Measurements from ENCODE around the gene RHOT2. TPM values are rescaled to one million over a fixed set of nuclear protein-coding genes. Genes with fewer than 3 reads are reported as not detected.

RHOT2 gene
- total RNA-seq, 1 experiment from 2014 or later: 184 TPM

DNA sequence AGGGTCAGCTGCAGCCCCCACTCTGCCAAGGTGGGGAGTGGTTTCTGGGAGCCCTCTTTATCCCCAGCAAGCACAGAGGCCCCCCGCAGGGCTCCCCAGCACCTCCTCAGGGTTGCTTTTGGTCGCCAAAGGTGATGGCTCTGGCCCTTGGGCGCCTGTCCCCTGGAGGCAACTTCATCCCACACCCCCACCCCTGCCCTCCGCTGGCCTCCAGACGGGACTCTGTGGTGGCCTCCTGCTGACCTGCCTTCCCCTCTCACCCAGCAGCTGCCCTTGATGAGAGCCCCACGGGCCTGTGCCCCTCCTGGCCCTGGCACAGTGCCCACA lies 7.8 kb upstream of the RHOT2 start:
- H3K4me3 ChIP-seq (ENCODE audit: low read depth, low read length, poor library complexity, severe bottlenecking): no peak overlapping the region
- H3K27me3 ChIP-seq (replicated peaks; ENCODE audit: insufficient read depth, low read depth, low read length, poor library complexity): no peaks in the 10 kb centered on the region
- intact Hi-C loops (cut with micrococcal nuclease; ENCODE audit: unreplicated experiment): no loop called here
- H3K27ac ChIP-seq (ENCODE audit: low read depth, low read length, poor library complexity, severe bottlenecking): no peak overlapping the region
- no peaks in the 10 kb centered on the region for H3K9me3 ChIP-seq (ENCODE audit: low read depth, low read length, poor library complexity, severe bottlenecking)
- CTCF ChIA-PET: interaction anchor here (0.5 kb wide), 1 partner anchor 53 kb away, joined by 6 read pairs; no protein-coding TSS in a partner anchor
- H3K4me1 ChIP-seq (ENCODE audit: insufficient read depth, low read length, poor library complexity, severe bottlenecking): peaks cover 6% of the 10 kb centered on the region
- POLR2A ChIA-PET (ENCODE audit: low non-redundant PET): no interaction called here
- no peak for TF ChIP-seq CTCF (conservative IDR thresholded peaks at IDR 0.05; ENCODE audit: low read depth, low read length)
- TF ChIP-seq EZH2 (IDR thresholded peaks at IDR 0.05; ENCODE audit: borderline replicate concordance, low read depth, low read length, poor library complexity, severe bottlenecking): no peak
- H3K36me3 ChIP-seq (ENCODE audit: insufficient read depth, low read length, poor library complexity, severe bottlenecking): peaks cover 4% of the 10 kb centered on the region
- no TSS peak for BruUV-seq (replicated peaks)
- DNase-seq (ENCODE audit: low spot score): no peak

DNA sequence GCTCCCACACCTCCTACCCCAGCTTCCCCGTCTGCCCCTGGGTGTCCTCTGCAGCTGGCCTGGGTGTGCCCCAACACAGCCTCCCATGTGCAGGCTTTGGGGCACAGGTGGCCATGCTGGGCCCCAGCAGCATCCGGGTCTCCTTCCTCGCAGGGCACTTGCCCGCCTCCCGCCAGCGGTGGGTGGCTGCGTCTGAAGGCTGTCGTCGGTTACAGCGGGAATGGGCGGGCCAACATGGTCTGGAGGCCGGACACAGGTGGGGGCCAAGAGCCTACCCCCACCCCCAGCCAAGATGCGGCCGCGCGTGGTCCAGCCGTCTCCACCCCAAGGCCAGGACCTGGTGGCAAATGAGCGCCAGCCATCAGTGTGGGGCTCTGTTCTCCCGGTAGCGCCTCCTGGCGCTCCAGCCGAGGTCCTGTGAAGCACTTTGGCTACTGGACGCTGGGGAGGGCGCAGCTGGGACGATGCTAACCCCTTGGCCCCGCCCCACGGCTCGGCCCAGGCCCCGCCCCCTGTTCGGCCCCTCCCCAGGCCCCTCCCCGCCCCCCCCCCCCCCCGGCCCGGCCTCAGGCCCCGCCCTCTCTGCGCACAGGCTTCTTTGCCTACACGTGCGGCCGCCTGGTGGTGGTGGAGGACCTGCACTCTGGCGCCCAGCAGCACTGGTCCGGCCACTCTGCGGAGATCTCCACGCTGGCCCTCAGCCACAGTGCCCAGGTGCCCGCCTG lies 7.3 kb upstream of the RHOT2 start:
- Histone ChIP-seq H3K9me3 (ENCODE audit: low read depth, low read length, poor library complexity, severe bottlenecking) (no peaks in the 10 kb centered on the region), H3K27me3 (replicated peaks; ENCODE audit: insufficient read depth, low read depth, low read length, poor library complexity) (no peaks in the 10 kb centered on the region), H3K4me1 (ENCODE audit: insufficient read depth, low read length, poor library complexity, severe bottlenecking) (peaks cover 6% of the 10 kb centered on the region), H3K27ac (ENCODE audit: low read depth, low read length, poor library complexity, severe bottlenecking) (peak overlapping the region; percentile 42), H3K36me3 (ENCODE audit: insufficient read depth, low read length, poor library complexity, severe bottlenecking) (peaks cover 4% of the 10 kb centered on the region), H3K4me3 (ENCODE audit: low read depth, low read length, poor library complexity, severe bottlenecking) (no peak overlapping the region)
- ChIA-PET POLR2A (ENCODE audit: low non-redundant PET) (no interaction called here), CTCF (interaction anchor here (0.5 kb wide), 1 partner anchor 54 kb away, joined by 6 read pairs; no protein-coding TSS in a partner anchor)
- no TSS peak for BruUV-seq (replicated peaks)
- TF ChIP-seq EZH2 (IDR thresholded peaks at IDR 0.05; ENCODE audit: borderline replicate concordance, low read depth, low read length, poor library complexity, severe bottlenecking): no peak
- TF ChIP-seq CTCF (conservative IDR thresholded peaks at IDR 0.05; ENCODE audit: low read depth, low read length): peak; percentile 41; the same call in 1 of the 2 replicates
- peak; percentile 78 for DNase-seq (ENCODE audit: low spot score)
- intact Hi-C loops (cut with micrococcal nuclease; ENCODE audit: unreplicated experiment): no loop called here

DNA sequence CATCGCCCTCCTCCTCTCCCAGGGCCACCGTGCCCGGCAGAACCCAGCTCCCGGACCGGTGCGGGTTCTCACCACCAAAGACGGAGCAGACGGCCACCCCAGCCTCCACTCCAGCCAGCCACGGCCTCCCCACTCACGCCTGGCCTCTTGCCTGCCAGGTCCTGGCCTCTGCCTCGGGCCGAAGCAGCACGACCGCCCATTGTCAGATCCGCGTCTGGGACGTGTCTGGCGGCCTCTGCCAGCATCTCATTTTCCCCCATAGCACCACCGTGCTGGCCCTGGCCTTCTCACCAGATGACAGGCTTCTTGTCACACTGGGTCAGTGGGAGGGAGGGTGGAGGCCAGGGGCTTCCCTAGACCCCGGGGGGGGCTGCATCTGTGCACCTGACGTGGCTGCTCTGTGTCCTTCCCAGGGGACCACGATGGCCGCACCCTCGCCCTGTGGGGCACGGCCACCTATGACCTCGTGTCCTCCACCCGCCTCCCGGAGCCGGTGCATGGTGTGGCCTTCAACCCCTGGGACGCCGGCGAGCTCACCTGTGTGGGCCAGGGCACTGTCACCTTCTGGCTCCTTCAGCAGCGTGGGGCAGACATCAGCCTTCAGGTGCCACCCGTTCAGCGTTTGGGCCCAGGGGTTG lies 6.6 kb upstream of the RHOT2 start:
- TF ChIP-seq CTCF (conservative IDR thresholded peaks at IDR 0.05; ENCODE audit: low read depth, low read length): 0 out of 2 replicates have a peak, but pooled peaks have one; percentile 9
- TF ChIP-seq EZH2 (IDR thresholded peaks at IDR 0.05; ENCODE audit: borderline replicate concordance, low read depth, low read length, poor library complexity, severe bottlenecking): no peak
- ChIA-PET POLR2A (ENCODE audit: low non-redundant PET) (interaction anchor here (0.7 kb wide), 1 partner anchor 681 kb away, joined by 3 read pairs; no protein-coding TSS in a partner anchor), CTCF (no interaction called here)
- Histone ChIP-seq H3K9me3 (ENCODE audit: low read depth, low read length, poor library complexity, severe bottlenecking) (no peaks in the 10 kb centered on the region), H3K27me3 (replicated peaks; ENCODE audit: insufficient read depth, low read depth, low read length, poor library complexity) (no peaks in the 10 kb centered on the region), H3K4me1 (ENCODE audit: insufficient read depth, low read length, poor library complexity, severe bottlenecking) (peaks cover 6% of the 10 kb centered on the region), H3K36me3 (ENCODE audit: insufficient read depth, low read length, poor library complexity, severe bottlenecking) (peaks cover 4% of the 10 kb centered on the region), H3K4me3 (ENCODE audit: low read depth, low read length, poor library complexity, severe bottlenecking) (no peak overlapping the region), H3K27ac (ENCODE audit: low read depth, low read length, poor library complexity, severe bottlenecking) (peak overlapping the region; percentile 42)
- no TSS peak for BruUV-seq (replicated peaks)
- intact Hi-C loops (cut with micrococcal nuclease; ENCODE audit: unreplicated experiment): no loop called here
- DNase-seq (ENCODE audit: low spot score): no peak
